ENCODE measurements around the gene HSPG2.

DNA sequence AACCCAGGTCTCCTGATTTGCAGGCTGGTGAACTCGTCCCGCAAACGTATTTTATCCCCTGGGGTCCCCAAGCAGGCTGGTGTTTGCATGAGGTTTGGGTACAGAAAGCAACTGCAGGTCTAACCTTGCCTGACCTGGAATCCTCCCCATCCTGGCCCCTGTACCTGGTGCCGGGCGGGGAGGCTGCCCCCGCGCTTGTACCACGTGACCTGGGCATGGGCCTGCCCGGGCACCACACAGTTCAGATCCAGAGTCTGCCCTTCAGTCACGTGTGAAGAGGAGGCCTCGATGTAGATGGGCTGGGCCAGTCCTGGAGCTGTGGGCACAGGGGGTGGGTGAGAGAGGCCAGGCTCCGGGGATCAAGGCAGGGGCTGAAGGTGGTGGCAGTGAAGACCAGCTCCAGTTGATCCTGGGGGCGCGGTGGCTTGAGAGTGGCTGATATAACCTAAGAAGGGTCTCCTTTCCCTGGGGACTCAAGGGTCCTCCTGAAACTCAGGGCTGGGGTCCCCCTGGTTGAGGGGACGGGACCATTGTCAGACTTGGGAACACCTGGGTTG lies 94.4 kb downstream of the HSPG2 start:
- TF ChIP-seq, protein P1, sequence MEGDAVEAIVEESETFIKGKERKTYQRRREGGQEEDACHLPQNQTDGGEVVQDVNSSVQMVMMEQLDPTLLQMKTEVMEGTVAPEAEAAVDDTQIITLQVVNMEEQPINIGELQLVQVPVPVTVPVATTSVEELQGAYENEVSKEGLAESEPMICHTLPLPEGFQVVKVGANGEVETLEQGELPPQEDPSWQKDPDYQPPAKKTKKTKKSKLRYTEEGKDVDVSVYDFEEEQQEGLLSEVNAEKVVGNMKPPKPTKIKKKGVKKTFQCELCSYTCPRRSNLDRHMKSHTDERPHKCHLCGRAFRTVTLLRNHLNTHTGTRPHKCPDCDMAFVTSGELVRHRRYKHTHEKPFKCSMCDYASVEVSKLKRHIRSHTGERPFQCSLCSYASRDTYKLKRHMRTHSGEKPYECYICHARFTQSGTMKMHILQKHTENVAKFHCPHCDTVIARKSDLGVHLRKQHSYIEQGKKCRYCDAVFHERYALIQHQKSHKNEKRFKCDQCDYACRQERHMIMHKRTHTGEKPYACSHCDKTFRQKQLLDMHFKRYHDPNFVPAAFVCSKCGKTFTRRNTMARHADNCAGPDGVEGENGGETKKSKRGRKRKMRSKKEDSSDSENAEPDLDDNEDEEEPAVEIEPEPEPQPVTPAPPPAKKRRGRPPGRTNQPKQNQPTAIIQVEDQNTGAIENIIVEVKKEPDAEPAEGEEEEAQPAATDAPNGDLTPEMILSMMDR (IDR thresholded peaks at IDR 0.05), result no peak
- TF ChIP-seq, protein P2, sequence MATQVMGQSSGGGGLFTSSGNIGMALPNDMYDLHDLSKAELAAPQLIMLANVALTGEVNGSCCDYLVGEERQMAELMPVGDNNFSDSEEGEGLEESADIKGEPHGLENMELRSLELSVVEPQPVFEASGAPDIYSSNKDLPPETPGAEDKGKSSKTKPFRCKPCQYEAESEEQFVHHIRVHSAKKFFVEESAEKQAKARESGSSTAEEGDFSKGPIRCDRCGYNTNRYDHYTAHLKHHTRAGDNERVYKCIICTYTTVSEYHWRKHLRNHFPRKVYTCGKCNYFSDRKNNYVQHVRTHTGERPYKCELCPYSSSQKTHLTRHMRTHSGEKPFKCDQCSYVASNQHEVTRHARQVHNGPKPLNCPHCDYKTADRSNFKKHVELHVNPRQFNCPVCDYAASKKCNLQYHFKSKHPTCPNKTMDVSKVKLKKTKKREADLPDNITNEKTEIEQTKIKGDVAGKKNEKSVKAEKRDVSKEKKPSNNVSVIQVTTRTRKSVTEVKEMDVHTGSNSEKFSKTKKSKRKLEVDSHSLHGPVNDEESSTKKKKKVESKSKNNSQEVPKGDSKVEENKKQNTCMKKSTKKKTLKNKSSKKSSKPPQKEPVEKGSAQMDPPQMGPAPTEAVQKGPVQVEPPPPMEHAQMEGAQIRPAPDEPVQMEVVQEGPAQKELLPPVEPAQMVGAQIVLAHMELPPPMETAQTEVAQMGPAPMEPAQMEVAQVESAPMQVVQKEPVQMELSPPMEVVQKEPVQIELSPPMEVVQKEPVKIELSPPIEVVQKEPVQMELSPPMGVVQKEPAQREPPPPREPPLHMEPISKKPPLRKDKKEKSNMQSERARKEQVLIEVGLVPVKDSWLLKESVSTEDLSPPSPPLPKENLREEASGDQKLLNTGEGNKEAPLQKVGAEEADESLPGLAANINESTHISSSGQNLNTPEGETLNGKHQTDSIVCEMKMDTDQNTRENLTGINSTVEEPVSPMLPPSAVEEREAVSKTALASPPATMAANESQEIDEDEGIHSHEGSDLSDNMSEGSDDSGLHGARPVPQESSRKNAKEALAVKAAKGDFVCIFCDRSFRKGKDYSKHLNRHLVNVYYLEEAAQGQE (IDR thresholded peaks at IDR 0.05; ENCODE audit: insufficient read depth in 1 of 2, low read depth in 2 of 2, low read length in 1 of 2), result no peak
- no peak for TF ChIP-seq POLR2AphosphoS5 (IDR thresholded peaks at IDR 0.05; ENCODE audit: low read depth, low read length)
- TF ChIP-seq TCF7L2 (IDR thresholded peaks at IDR 0.05; ENCODE audit: low read depth, low read length), result no peak

Data from Panc1 (cell line).